Nephron (organoid): ENCODE data around the gene RAI14.

ENCODE experiments used
- H3K27ac Mint-ChIP-seq, 3 experiments: 2 replicates each; pipeline ENCODE4 v1.8.0; 2020; ENCODE audit warnings: mixed read lengths in 3 of 3, mild to moderate bottlenecking in 2 of 3, moderate library complexity in 1 of 3
- H3K27me3 Mint-ChIP-seq: 2 replicates; pipeline ENCODE4 v1.8.0; 2021; ENCODE audit warnings: low read depth, mild to moderate bottlenecking, moderate library complexity, mixed read lengths
- H3K36me3 Mint-ChIP-seq: 2 replicates; pipeline ENCODE4 v1.8.0; 2020; ENCODE audit warnings: low read depth, mixed read lengths
- H3K4me1 Mint-ChIP-seq: 2 replicates; pipeline ENCODE4 v1.8.0; 2020; ENCODE audit warnings: mixed read lengths
- H3K4me3 Mint-ChIP-seq, 3 experiments: 2 replicates each; pipeline ENCODE4 v1.8.0; 2020; ENCODE audit warnings: mild to moderate bottlenecking in 3 of 3, mixed read lengths in 3 of 3, moderate library complexity in 2 of 3
- H3K9me3 Mint-ChIP-seq: 2 replicates; pipeline ENCODE4 v1.8.0; 2020; ENCODE audit warnings: mixed read lengths
- TF ChIP-seq, protein P1 (sequence below), 3 experiments: fragments of 200-600 bp; sonication (generic); IDR thresholded peaks; one replicate each; pipeline ENCODE4 v1.5.0; 2021; ENCODE audit warnings: antibody characterized with exemption in 3 of 3; ENCODE audit not compliant: unreplicated experiment in 3 of 3

RAI14 gene

GRCh38 chr5:34868791-34869190, 212.7 kb downstream of the RAI14 start:
- Mint-ChIP-seq H3K27ac (no peak overlapping the region), H3K4me1 (peaks cover 20% of the 10 kb centered on the region), H3K4me3 (no peak overlapping the region), H3K9me3 (no peaks in the 10 kb centered on the region), H3K27me3 (no peaks in the 10 kb centered on the region), H3K36me3 (peaks cover 6% of the 10 kb centered on the region)
- TF ChIP-seq, protein P1, sequence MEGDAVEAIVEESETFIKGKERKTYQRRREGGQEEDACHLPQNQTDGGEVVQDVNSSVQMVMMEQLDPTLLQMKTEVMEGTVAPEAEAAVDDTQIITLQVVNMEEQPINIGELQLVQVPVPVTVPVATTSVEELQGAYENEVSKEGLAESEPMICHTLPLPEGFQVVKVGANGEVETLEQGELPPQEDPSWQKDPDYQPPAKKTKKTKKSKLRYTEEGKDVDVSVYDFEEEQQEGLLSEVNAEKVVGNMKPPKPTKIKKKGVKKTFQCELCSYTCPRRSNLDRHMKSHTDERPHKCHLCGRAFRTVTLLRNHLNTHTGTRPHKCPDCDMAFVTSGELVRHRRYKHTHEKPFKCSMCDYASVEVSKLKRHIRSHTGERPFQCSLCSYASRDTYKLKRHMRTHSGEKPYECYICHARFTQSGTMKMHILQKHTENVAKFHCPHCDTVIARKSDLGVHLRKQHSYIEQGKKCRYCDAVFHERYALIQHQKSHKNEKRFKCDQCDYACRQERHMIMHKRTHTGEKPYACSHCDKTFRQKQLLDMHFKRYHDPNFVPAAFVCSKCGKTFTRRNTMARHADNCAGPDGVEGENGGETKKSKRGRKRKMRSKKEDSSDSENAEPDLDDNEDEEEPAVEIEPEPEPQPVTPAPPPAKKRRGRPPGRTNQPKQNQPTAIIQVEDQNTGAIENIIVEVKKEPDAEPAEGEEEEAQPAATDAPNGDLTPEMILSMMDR (IDR thresholded peaks at IDR 0.05; ENCODE audit: unreplicated experiment in 3 of 3): no peak

GRCh38 chr5:34869256-34869655, 213.1 kb downstream of the RAI14 start:
- H3K4me1 Mint-ChIP-seq: peaks cover 16% of the 10 kb centered on the region
- no peak overlapping the region for H3K27ac Mint-ChIP-seq
- peaks cover 6% of the 10 kb centered on the region for H3K36me3 Mint-ChIP-seq
- H3K9me3 Mint-ChIP-seq: no peaks in the 10 kb centered on the region
- TF ChIP-seq, protein P1 (IDR thresholded peaks at IDR 0.05; ENCODE audit: unreplicated experiment in 3 of 3): no peak
- H3K4me3 Mint-ChIP-seq: no peak overlapping the region
- no peaks in the 10 kb centered on the region for H3K27me3 Mint-ChIP-seq

DNA sequence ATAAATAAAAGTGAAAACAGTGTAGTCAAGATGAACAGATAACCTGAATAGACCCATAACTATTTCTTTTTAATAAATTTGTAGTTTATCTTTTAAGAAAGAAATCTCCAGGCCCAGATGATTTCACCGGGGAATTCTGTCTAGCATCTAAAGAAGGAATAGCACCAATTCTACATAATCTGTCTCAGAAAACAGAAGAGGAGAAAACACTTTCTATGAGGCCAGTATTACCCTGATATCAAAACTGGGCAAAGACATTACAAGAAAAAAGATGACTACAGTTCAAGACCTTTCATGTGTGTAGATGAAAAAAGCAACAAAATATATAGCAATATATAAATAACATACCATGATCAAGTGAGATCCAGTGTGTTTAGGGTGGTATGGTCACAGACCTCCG, 214.3 kb downstream of the RAI14 start:
- peaks cover 5% of the 10 kb centered on the region for H3K9me3 Mint-ChIP-seq
- peaks cover 6% of the 10 kb centered on the region for H3K36me3 Mint-ChIP-seq
- no peaks in the 10 kb centered on the region for H3K27me3 Mint-ChIP-seq
- no peak overlapping the region for H3K4me3 Mint-ChIP-seq
- TF ChIP-seq, protein P1 (IDR thresholded peaks at IDR 0.05; ENCODE audit: unreplicated experiment in 3 of 3): no peak
- no peak overlapping the region for H3K27ac Mint-ChIP-seq
- H3K4me1 Mint-ChIP-seq: peaks cover 5% of the 10 kb centered on the region

DNA sequence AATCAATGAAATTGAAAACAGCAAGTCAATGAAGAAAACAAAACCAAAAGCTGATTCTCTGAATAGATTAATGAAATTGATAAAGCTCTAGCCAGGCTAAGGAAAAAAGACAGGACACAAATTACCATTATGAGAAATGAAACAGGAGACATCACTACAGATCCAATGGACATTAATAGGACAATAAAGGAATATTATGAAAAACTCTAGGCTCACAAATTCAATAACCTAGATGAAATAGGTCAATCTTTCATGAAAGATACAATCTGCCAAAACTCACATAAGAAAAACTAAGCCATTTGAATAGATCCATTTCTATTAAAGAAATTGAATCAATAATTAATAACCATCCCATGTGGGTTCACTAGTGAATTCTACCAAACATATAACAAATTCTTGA, 220.1 kb downstream of the RAI14 start:
- no peak overlapping the region for H3K27ac Mint-ChIP-seq
- H3K4me1 Mint-ChIP-seq: no peaks in the 10 kb centered on the region
- H3K36me3 Mint-ChIP-seq: peaks cover 10% of the 10 kb centered on the region
- no peaks in the 10 kb centered on the region for H3K27me3 Mint-ChIP-seq
- peaks cover 24% of the 10 kb centered on the region for H3K9me3 Mint-ChIP-seq
- TF ChIP-seq, protein P1 (IDR thresholded peaks at IDR 0.05; ENCODE audit: unreplicated experiment in 3 of 3): no peak
- H3K4me3 Mint-ChIP-seq: no peak overlapping the region

- Mint-ChIP-seq H3K27me3 (no peaks in the 10 kb centered on the region), H3K4me1 (no peaks in the 10 kb centered on the region)
These were observed 225.1 kb downstream of the RAI14 start for GRCh38 chr5:34881246-34881645.

More at GRCh38 chr5:34881246-34881645, 225.1 kb downstream of the RAI14 start:
- Mint-ChIP-seq H3K9me3 (peaks cover 10% of the 10 kb centered on the region), H3K36me3 (peaks cover 7% of the 10 kb centered on the region), H3K4me3 (no peak overlapping the region), H3K27ac (no peak overlapping the region)
- TF ChIP-seq, protein P1 (IDR thresholded peaks at IDR 0.05; ENCODE audit: unreplicated experiment in 3 of 3): no peak
